Measurements from ENCODE around the gene COQ2. TPM values are rescaled to one million over a fixed set of nuclear protein-coding genes. Genes with fewer than 3 reads are reported as not detected.

Gene COQ2
- total and polyA plus RNA-seq, 2 experiments from 2014 or later, result 21.1 to 25.3 TPM

- no peaks in the 10 kb centered on the region for H3K36me3 ChIP-seq (ENCODE audit: insufficient read depth)
- no peaks in the 10 kb centered on the region for H3K4me1 ChIP-seq (ENCODE audit: insufficient read depth)
- no peak overlapping the region for H3K27ac ChIP-seq (ENCODE audit: low read depth)
- no peak overlapping the region for H2AFZ ChIP-seq
- no peak overlapping the region for H3K4me2 ChIP-seq
- Mint-ChIP-seq H3K4me3 (no peak overlapping the region), H3K36me3 (ENCODE audit: low read depth) (no peaks in the 10 kb centered on the region), H3K4me1 (no peaks in the 10 kb centered on the region), H3K9me3 (no peaks in the 10 kb centered on the region), H3K27me3 (ENCODE audit: insufficient read depth, low read depth, poor library complexity) (no peaks in the 10 kb centered on the region), H3K27ac (no peak overlapping the region)
- H3K9me2 ChIP-seq (ENCODE audit: insufficient read depth), result no peaks in the 10 kb centered on the region
- DNase-seq (ENCODE audit: low spot score) (no peak), ATAC-seq (no peak)
- no peaks in the 10 kb centered on the region for H3K27me3 ChIP-seq (ENCODE audit: insufficient read depth)
- no peak overlapping the region for H3K4me3 ChIP-seq
- H4K20me1 ChIP-seq (replicated peaks; ENCODE audit: insufficient read depth), result no peaks in the 10 kb centered on the region
- no peaks in the 10 kb centered on the region for H3F3A ChIP-seq (replicated peaks; ENCODE audit: low read depth)
- no peaks in the 10 kb centered on the region for H3K79me2 ChIP-seq (replicated peaks; ENCODE audit: insufficient read depth)
- TF ChIP-seq, protein P1, sequence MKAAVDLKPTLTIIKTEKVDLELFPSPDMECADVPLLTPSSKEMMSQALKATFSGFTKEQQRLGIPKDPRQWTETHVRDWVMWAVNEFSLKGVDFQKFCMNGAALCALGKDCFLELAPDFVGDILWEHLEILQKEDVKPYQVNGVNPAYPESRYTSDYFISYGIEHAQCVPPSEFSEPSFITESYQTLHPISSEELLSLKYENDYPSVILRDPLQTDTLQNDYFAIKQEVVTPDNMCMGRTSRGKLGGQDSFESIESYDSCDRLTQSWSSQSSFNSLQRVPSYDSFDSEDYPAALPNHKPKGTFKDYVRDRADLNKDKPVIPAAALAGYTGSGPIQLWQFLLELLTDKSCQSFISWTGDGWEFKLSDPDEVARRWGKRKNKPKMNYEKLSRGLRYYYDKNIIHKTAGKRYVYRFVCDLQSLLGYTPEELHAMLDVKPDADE (IDR thresholded peaks at IDR 0.05), result no peak
- TF ChIP-seq STAT1 (IDR thresholded peaks at IDR 0.05; ENCODE audit: unreplicated experiment) (no peak), ZNF114 (CRISPR knock-in tag; IDR thresholded peaks at IDR 0.05) (no peak), REST (IDR thresholded peaks at IDR 0.05; ENCODE audit: unreplicated experiment) (no peak), JUNB (IDR thresholded peaks at IDR 0.05; ENCODE audit: unreplicated experiment) (no peak), EZH2 (IDR thresholded peaks at IDR 0.05; ENCODE audit: low read depth, unreplicated experiment) (no peak), EZH2phosphoT487 (IDR thresholded peaks at IDR 0.05; ENCODE audit: unreplicated experiment) (no peak), NANOG (IDR thresholded peaks at IDR 0.05; ENCODE audit: borderline replicate concordance) (no peak), POLR2AphosphoS5 (IDR thresholded peaks at IDR 0.05; ENCODE audit: low read depth) (no peak), CREB1 (CRISPR knock-in tag; IDR thresholded peaks at IDR 0.05; ENCODE audit: low read depth) (no peak), ZNF331 (CRISPR knock-in tag; IDR thresholded peaks at IDR 0.05; ENCODE audit: low read depth) (no peak)
- TF ChIP-seq, protein P2, sequence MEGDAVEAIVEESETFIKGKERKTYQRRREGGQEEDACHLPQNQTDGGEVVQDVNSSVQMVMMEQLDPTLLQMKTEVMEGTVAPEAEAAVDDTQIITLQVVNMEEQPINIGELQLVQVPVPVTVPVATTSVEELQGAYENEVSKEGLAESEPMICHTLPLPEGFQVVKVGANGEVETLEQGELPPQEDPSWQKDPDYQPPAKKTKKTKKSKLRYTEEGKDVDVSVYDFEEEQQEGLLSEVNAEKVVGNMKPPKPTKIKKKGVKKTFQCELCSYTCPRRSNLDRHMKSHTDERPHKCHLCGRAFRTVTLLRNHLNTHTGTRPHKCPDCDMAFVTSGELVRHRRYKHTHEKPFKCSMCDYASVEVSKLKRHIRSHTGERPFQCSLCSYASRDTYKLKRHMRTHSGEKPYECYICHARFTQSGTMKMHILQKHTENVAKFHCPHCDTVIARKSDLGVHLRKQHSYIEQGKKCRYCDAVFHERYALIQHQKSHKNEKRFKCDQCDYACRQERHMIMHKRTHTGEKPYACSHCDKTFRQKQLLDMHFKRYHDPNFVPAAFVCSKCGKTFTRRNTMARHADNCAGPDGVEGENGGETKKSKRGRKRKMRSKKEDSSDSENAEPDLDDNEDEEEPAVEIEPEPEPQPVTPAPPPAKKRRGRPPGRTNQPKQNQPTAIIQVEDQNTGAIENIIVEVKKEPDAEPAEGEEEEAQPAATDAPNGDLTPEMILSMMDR (conservative IDR thresholded peaks at IDR 0.05; ENCODE audit: low read depth in 2 of 2), result no peak
- TF ChIP-seq, protein P3, sequence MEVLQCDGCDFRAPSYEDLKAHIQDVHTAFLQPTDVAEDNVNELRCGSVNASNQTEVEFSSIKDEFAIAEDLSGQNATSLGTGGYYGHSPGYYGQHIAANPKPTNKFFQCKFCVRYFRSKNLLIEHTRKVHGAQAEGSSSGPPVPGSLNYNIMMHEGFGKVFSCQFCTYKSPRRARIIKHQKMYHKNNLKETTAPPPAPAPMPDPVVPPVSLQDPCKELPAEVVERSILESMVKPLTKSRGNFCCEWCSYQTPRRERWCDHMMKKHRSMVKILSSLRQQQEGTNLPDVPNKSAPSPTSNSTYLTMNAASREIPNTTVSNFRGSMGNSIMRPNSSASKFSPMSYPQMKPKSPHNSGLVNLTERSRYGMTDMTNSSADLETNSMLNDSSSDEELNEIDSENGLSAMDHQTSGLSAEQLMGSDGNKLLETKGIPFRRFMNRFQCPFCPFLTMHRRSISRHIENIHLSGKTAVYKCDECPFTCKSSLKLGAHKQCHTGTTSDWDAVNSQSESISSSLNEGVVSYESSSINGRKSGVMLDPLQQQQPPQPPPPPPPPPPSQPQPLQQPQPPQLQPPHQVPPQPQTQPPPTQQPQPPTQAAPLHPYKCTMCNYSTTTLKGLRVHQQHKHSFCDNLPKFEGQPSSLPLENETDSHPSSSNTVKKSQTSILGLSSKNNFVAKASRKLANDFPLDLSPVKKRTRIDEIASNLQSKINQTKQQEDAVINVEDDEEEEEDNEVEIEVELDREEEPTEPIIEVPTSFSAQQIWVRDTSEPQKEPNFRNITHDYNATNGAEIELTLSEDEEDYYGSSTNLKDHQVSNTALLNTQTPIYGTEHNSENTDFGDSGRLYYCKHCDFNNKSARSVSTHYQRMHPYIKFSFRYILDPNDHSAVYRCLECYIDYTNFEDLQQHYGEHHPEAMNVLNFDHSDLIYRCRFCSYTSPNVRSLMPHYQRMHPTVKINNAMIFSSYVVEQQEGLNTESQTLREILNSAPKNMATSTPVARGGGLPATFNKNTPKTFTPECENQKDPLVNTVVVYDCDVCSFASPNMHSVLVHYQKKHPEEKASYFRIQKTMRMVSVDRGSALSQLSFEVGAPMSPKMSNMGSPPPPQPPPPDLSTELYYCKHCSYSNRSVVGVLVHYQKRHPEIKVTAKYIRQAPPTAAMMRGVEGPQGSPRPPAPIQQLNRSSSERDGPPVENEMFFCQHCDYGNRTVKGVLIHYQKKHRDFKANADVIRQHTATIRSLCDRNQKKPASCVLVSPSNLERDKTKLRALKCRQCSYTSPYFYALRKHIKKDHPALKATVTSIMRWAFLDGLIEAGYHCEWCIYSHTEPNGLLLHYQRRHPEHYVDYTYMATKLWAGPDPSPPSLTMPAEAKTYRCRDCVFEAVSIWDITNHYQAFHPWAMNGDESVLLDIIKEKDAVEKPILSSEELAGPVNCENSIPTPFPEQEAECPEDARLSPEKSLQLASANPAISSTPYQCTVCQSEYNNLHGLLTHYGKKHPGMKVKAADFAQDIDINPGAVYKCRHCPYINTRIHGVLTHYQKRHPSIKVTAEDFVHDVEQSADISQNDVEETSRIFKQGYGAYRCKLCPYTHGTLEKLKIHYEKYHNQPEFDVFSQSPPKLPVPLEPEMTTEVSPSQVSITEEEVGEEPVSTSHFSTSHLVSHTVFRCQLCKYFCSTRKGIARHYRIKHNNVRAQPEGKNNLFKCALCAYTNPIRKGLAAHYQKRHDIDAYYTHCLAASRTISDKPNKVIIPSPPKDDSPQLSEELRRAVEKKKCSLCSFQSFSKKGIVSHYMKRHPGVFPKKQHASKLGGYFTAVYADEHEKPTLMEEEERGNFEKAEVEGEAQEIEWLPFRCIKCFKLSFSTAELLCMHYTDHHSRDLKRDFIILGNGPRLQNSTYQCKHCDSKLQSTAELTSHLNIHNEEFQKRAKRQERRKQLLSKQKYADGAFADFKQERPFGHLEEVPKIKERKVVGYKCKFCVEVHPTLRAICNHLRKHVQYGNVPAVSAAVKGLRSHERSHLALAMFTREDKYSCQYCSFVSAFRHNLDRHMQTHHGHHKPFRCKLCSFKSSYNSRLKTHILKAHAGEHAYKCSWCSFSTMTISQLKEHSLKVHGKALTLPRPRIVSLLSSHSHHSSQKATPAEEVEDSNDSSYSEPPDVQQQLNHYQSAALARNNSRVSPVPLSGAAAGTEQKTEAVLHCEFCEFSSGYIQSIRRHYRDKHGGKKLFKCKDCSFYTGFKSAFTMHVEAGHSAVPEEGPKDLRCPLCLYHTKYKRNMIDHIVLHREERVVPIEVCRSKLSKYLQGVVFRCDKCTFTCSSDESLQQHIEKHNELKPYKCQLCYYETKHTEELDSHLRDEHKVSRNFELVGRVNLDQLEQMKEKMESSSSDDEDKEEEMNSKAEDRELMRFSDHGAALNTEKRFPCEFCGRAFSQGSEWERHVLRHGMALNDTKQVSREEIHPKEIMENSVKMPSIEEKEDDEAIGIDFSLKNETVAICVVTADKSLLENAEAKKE (CRISPR knock-in tag; IDR thresholded peaks at IDR 0.05), result no peak
These were observed 13.1 kb upstream of the COQ2 start for GRCh38 chr4:83297548-83298260.
